B cell (primary cell): Measurements from ENCODE around the gene FAM174C. TPM values are rescaled to one million over a fixed set of nuclear protein-coding genes. Genes with fewer than 3 reads are reported as not detected.

ENCODE experiments used
- ATAC-seq: fragments of 200-7000 bp; cut with Tn5 transposase; one replicate; pipeline ENCODE4 v1.10.0; 2021; ENCODE audit warnings: low read depth, mild to moderate bottlenecking, moderate number of reproducible peaks, moderate library complexity
- CTCF ChIA-PET: fragments of 350-600 bp; sonication (Branson Sonifier 250); formaldehyde crosslinking; loops from one replicate; lab custom pipeline; 2021; ENCODE audit warnings: antibody characterized with exemption, inconsistent platforms; lab: Charles Lee
- POLR2A ChIA-PET: fragments of 350-600 bp; sonication (Branson Sonifier 250); formaldehyde crosslinking; loops from one replicate; lab custom pipeline; 2021; ENCODE audit warnings: antibody characterized with exemption; lab: Charles Lee
- DNase-seq: peaks from one replicate; pipeline ENCODE4 v3.0.0; 2013
- H2AFZ ChIP-seq: 2 replicates; pipeline ENCODE4 v1.6.1; 2012; ENCODE audit warnings: mild to moderate bottlenecking, low read depth, low read length; ENCODE audit not compliant: insufficient read depth, poor library complexity, severe bottlenecking
- H3K27ac ChIP-seq, 2 donors: 1 replicate in 1 of 2; 2 replicates in 1 of 2; pipeline ENCODE4 v1.5.1; 2012 to 2013; ENCODE audit warnings: low read length in 2 of 2, mild to moderate bottlenecking in 2 of 2, moderate library complexity in 1 of 2
- H3K27me3 ChIP-seq, 4 experiments: fragments of 200-600 bp in 1 of 4; sonication (generic) in 1 of 4; replicated peaks in 1 of 4; 1 replicate in 2 of 4; 2 replicates in 2 of 4; pipeline versions ENCODE4 v1.6.1 to v1.7.0; 2013 to 2016; ENCODE audit warnings: low read length in 3 of 4, mild to moderate bottlenecking in 2 of 4, mixed read lengths in 1 of 4, moderate library complexity in 1 of 4; ENCODE audit not compliant: insufficient read depth in 4 of 4, control insufficient read depth in 3 of 4; ENCODE audit errors: control extremely low read depth in 1 of 4
- H3K36me3 ChIP-seq, 2 experiments: replicated peaks in 1 of 2; 1 replicate in 1 of 2; 2 replicates in 1 of 2; pipeline versions ENCODE4 v1.6.1 to v1.7.1; 2013; ENCODE audit warnings: low read length in 1 of 2; ENCODE audit not compliant: insufficient read depth in 2 of 2, control insufficient read depth in 1 of 2; ENCODE audit errors: control extremely low read depth in 1 of 2, extremely low read depth in 1 of 2
- H3K4me1 ChIP-seq, 2 donors: fragments of 200-600 bp in 1 of 2; sonication (generic) in 1 of 2; 1 replicate in 1 of 2; 2 replicates in 1 of 2; pipeline versions ENCODE4 v1.5.1 to v1.6.1; 2013 to 2017; ENCODE audit warnings: low read length in 2 of 2; ENCODE audit not compliant: control insufficient read depth in 2 of 2, insufficient read depth in 2 of 2
- H3K4me2 ChIP-seq: replicated peaks from 2 replicates; pipeline ENCODE3; 2012; ENCODE audit warnings: mild to moderate bottlenecking, low read depth, low read length; ENCODE audit not compliant: poor library complexity, severe bottlenecking
- H3K4me3 ChIP-seq, 5 experiments: fragments of 200-600 bp in 1 of 5; sonication (generic) in 1 of 5; 1 replicate in 3 of 5; 2 replicates in 2 of 5; pipeline versions ENCODE4 v1.5.1 to v1.7.0; 2011 to 2016; ENCODE audit warnings: low read length in 4 of 5, mild to moderate bottlenecking in 4 of 5, low read depth in 2 of 5, control low read depth in 1 of 5, moderate library complexity in 1 of 5; ENCODE audit not compliant: insufficient read depth in 1 of 5; ENCODE audit errors: control extremely low read depth in 1 of 5, extremely low read depth in 1 of 5
- H3K79me2 ChIP-seq: fragments of 200-600 bp; sonication (generic); one replicate; pipeline ENCODE4 v1.6.0; 2016; ENCODE audit warnings: low read length; ENCODE audit not compliant: control insufficient read depth, insufficient read depth
- H3K9ac ChIP-seq: fragments of 200-600 bp; sonication (generic); 2 replicates; pipeline ENCODE4 v1.6.1; 2017; ENCODE audit warnings: mild to moderate bottlenecking, low read length, moderate library complexity
- H3K9me3 ChIP-seq, 3 donors: one replicate each; pipeline versions ENCODE4 v1.6.1 to v1.7.1; 2013; ENCODE audit warnings: low read length in 2 of 3; ENCODE audit not compliant: control insufficient read depth in 2 of 3, insufficient read depth in 1 of 3; ENCODE audit errors: control extremely low read depth in 1 of 3
- H4K20me1 ChIP-seq: 2 replicates; pipeline ENCODE4 v1.6.0; 2012; ENCODE audit warnings: mild to moderate bottlenecking, low read length; ENCODE audit not compliant: insufficient read depth, control insufficient read depth, poor library complexity, severe bottlenecking
- H3K27ac Mint-ChIP-seq: one replicate; pipeline ENCODE4 v1.8.0; 2021; ENCODE audit warnings: mixed read lengths
- H3K27me3 Mint-ChIP-seq: one replicate; pipeline ENCODE4 v1.8.0; 2021; ENCODE audit warnings: mixed read lengths
- H3K4me1 Mint-ChIP-seq: one replicate; pipeline ENCODE4 v1.8.0; 2021; ENCODE audit warnings: mixed read lengths
- H3K4me3 Mint-ChIP-seq: one replicate; pipeline ENCODE4 v1.8.0; 2021; ENCODE audit warnings: mixed read lengths
- H3K9me3 Mint-ChIP-seq: one replicate; pipeline ENCODE4 v1.8.0; 2022; ENCODE audit warnings: mixed read lengths; ENCODE audit not compliant: insufficient read depth
- CTCF ChIP-seq: fragments of 200-600 bp; IDR thresholded peaks from one replicate; pipeline ENCODE4 v1.8.0; 2022; ENCODE audit warnings: antibody characterized with exemption, mild to moderate bottlenecking
- EZH2 ChIP-seq: IDR thresholded peaks from 2 replicates; pipeline ENCODE4 v1.6.1; 2012; ENCODE audit warnings: borderline replicate concordance, low read depth, mild to moderate bottlenecking, moderate library complexity, low read length; ENCODE audit not compliant: insufficient read depth, poor library complexity, severe bottlenecking
- WGBS: methylation state at CpG from one replicate; pipeline ENCODE4 v1.1.5; 2013; ENCODE audit warnings: missing lambda C conversion rate; ENCODE audit not compliant: insufficient coverage; 5-methylcytosine and 5-hydroxymethylcytosine counted together
- intact Hi-C: fragments of 100-400 bp; cut with micrococcal nuclease; formaldehyde crosslinking; loops from one replicate; pipeline ENCODE4 v1.10.0; 2022
- polyA plus RNA-seq: library from polyadenylated mRNA; depleted of rRNA; stranded (reverse); fragments of >200 nt; gene quantifications from 2 replicates; pipeline ENCODE4 v1.2.3, GENCODE V29; 2012
- total RNA-seq, 2 donors: library from RNA; stranded (reverse); fragments of 120-200 nt in 1 of 2; gene quantifications; 1 replicate in 1 of 2; 2 replicates in 1 of 2; pipeline versions ENCODE4 v1.2.3 to v1.2.4, GENCODE V29; 2013 to 2022

The FAM174C gene
- total and polyA plus RNA-seq, 2 donors (not counting 1 experiment from before 2014, with no cell fraction given): 41.1 to 70.6 TPM

GRCh38 chr19:1229056-1229923 is 46.0 kb upstream of the FAM174C start:
- Histone ChIP-seq H4K20me1 (peaks cover 6% of the 10 kb centered on the region), H3K27me3 (no peaks in the 10 kb centered on the region), H3K4me2 (no peak overlapping the region), H3K9ac (no peak overlapping the region), H3K9me3 (no peaks in the 10 kb centered on the region), H3K4me1 (no peaks in the 10 kb centered on the region), H3K36me3 (peaks cover 0 to 9% of the 10 kb centered on the region in 2 experiments), H3K79me2 (no peaks in the 10 kb centered on the region), H3K27ac (no peak overlapping the region), H2AFZ (no peak overlapping the region), H3K4me3 (no peak overlapping the region)
- Mint-ChIP-seq H3K27me3 (no peaks in the 10 kb centered on the region), H3K4me3 (no peak overlapping the region), H3K27ac (no peak overlapping the region), H3K9me3 (no peaks in the 10 kb centered on the region), H3K4me1 (no peaks in the 10 kb centered on the region)
- intact Hi-C loops: no loop called here
- ChIA-PET CTCF (interaction anchor here (1.1 kb wide), 1 partner anchor 116 kb away, joined by 4 read pairs; no protein-coding TSS in a partner anchor), POLR2A (no interaction called here)
- ATAC-seq (no peak), DNase-seq (no peak)
- 98% methylated on average over 145 of the region's 158 CpGs for WGBS
- no peak for TF ChIP-seq CTCF
- TF ChIP-seq EZH2: no peak
